Stimulated activated CD4-positive, alpha-beta T cell treated with anti-CD3 and anti-CD28 coated beads, Interleukin-12 subunit alpha, Interleukin-12 subunit beta, amount 100 ng/mL, for 24 hours (primary cell): ENCODE results near the gene MEI4.
"Not testable (repeated sequence)": the region's sequence is repeated elsewhere in the genome, so short reads cannot be mapped to it uniquely, and the experiment has no call there.

Experiments
- DNase-seq, 2 experiments: peaks; one replicate each; pipeline ENCODE4 v3.0.0-alpha.2; 2020; ENCODE audit warnings: low read depth in 2 of 2

Gene MEI4, protein sequence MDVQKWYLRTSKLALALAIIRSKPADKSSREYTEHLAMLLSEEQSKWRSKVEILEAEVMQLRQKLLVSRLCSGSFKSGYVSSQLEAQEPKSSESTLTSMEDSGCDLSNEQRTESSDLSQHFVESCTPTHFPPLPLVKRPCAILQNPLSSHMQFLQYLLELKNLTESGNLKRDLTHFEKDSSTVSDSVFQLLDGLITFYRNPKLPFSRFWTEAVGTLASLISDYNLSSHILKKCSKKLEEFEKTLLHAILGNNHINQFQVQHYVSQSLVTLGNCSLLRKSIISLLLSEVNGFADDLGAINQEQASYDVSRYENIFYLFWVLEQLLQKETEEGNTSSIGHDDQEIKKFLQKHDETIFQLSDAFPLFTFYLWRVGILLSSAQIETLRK

DNA sequence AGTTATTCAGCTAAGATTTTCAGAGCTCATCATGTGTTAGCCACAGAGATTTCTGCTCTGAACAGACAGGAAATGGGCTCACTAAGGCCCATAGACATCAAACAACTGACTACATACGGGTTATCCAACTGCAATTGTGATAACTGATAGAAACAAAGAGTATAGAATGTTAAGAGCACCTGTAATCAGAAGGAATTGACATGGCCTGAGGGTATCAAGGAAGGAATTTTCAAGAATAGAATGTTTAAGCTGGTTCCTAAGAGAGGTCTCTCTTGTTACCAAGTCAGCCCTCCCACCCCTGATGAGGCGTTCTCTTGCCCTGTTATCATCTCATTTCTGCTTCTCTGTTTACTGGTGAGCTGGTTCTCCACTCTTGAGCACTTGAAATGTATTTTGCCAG is at the start of gene MEI4:
MEI4 (plus strand) TSS at position 301 of the 400 bp plus-strand sequence. CDS start 37,633 bp downstream, outside the sequence.
- DNase-seq, result no peak

DNA sequence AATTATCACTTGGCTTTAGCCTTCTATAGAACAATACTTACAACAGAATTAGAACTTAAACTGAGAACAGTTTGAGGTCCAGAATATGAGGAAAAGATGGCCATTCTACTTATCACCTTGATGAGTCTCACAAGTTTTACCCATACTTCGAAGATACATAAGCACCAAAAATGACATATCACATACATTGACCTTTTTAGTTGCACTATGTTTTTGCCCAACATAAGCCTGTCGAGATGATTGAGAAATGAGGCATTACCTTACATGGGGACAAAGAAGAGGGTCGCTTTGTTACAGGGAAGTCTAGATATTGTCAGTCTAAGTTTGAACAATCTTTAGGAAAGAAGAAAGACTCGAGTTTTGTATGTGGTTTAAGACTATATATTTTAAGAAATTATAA is 48.4 kb upstream of the MEI4 start:
- no peak for DNase-seq

DNA sequence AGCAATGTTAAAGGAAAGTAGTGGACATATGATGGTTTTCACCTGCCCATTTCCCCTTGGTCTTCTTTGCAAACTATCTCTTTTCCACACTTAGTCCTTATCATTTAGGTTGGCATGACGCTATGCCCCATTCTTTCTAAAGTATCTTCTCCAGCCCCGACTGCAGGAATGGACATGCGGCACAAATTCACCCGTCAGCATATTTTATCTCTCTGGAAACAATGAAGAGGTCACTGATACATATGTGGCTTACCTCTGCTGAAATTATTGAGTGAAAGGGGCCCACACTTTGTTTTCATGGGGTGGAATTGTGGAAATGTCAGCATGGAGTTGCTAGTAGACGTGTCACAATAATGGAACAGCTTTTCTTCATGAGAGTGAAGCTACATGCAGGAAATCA is 45.8 kb upstream of the MEI4 start:
- DNase-seq, result no peak

DNA sequence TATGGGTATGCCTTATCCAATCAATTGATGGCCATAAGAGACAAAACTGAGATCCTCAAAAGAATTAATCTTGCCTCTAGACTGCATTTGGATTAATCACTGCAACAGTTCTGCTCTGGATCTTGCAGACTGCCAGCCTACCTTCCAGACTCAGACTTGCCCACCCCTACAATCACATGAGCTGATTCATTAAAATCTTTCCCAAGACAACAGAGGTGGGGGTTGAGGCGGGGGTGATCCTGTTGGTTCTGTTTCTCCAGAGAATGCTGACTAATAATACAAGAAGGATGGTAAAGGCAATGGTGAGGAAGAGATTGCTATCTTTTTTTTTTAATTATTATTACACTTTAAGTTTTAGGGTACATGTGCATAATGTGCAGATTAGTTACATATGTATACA is 43.7 kb upstream of the MEI4 start:
- DNase-seq, result no peak

DNA sequence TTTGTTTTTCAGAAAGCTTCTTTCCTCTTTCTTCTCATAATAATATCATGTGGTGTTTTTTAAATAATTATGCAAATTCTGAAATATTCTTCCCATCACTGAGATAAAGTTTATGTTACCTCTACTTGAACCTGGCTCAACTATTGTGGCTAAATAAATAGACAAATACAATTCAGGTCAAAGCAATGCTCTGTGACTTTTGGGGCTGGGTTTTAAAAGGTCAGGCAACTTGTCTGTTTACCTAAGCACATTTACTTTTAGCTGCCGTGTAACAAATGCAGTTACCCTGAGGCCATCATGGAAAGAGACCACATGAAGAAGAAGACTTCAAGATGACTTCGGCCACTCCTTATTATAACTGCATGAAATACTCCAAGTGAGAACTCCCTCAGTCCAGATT is 33.7 kb upstream of the MEI4 start:
- DNase-seq, result no peak

DNA sequence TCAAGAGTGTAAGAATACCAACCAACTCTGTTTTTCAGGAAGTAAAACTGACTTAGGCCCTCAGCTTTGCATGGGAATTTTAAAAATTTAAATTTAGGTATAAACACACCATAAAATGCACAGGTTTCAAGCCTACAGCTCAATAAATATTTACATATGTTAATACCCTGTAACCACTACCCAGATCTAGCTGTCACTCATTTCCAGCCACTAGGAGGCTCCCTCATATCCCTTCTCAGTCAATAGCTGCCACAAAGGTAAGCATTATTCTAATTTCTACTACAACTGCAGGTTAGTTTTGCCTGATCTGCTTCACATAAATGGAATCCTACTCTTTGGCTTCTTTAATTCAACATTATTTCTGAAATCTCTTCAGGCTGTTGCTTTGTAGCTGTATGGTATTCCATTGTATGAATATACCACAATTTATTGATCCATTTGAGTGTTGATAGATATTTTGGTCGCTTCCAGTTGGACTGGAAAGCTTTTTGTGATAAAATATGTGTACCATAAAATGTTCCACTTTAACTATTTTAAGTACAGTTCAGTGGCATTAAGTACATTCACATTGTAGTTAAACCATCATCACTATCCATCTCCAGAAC is 32.5 kb upstream of the MEI4 start:
- DNase-seq, result no peak

DNA sequence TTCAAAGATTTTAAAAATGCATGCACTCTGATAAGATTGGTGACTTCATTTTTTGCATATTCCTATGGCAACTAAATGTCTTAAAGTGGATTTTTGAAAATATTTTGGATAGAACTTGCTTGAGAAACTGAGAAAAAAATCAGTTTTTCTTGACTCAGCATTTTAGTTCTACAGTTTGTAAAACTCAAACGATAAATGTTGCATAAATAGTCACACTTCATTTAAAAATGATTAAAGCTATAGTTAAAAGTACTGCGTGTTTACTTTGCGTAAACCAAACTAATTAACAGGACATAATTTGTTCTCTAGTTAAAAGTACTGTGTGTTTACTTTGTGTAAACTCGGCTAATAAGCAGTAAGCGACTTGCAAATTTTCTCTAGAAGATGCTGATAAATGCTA is 28.3 kb upstream of the MEI4 start:
- DNase-seq, result no peak

DNA sequence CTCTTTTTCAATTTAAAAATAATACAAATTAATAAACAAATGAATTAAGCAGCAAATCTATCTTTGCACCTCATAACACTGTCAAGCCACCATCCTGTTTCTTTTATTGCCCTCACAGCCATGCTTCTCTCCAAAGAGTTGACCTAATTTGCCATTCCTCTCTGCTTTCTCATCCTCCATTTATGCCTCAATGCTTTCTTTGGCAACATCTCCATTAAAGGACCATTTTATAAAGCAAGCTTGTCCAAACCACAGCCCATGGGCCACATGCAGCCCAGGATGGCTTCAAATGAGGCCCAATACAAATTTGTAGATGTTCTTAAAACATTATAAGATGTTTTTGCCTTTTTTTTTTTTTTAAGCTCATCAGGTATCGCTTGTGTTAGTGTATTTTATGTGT is 26.4 kb upstream of the MEI4 start:
- no peak for DNase-seq

DNA sequence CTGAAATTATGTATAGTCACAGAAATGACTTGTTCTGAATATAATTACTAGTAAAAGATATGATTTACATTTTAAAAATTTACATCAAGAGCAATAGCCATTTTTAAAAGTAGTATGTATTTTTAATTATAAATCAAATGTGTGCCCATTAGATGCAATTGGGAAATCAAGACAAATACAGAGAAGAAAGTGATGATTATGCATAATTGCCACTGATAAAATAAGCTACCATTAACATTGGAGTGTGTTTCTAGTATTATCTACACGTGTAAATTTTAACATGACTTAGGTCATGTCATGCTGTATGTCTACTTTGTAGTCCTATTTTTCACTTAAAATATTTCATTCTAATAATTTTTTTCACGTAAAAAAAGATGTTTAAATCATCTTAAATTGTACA is 22.8 kb upstream of the MEI4 start:
- DNase-seq, result no peak

DNA sequence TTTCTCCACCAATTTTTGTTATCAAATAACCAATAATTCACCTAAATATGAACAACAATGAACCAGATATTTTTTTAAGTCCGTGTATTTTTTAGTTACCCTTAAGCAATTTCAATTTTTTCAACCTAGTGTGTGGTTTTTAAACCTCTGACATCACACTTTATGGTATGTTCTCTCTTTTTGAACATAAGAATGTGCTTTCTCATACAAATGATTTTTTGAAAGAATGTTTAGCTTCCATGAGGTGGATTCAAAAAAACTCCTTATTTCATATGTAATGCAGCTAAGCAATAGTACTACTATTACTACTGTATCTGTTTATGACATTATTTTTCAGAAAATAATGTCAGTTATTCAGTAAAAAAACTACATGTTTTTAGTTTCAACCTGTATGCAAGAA is 19.4 kb upstream of the MEI4 start:
- no peak for DNase-seq

DNA sequence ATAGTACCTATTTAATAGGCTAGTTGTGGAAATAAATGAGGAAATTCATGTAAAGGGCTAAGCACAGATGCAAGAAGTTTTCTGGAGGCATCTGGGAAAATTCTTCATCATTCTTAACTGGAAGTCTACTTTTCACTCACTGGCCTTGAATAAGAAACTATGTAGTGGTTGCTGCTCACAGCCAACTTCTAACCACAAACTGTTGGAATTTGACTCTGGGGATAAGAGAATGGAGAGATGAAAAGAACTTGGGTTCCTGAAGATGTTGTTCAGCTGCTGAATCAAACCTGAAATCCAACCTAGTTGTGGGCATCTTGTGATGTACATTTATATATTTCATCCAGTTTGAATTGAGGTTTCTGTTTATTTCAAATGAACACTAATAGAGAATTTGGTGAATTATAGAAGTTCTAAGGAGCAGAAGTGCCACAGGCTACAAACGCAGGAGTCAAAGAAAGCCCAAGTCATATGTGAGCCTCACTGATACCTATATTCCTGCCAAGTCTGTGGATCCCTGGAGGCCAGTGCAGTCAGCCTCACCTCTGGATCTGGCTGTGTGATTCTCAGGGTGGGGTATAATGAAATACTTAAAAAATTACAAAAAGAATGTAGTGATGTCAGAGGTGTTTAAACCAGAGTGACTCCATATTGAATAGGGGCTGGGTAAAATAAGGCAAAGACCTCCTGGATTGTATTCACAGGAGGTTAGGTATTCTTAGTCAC is 18.7 kb upstream of the MEI4 start:
- no peak for DNase-seq

DNA sequence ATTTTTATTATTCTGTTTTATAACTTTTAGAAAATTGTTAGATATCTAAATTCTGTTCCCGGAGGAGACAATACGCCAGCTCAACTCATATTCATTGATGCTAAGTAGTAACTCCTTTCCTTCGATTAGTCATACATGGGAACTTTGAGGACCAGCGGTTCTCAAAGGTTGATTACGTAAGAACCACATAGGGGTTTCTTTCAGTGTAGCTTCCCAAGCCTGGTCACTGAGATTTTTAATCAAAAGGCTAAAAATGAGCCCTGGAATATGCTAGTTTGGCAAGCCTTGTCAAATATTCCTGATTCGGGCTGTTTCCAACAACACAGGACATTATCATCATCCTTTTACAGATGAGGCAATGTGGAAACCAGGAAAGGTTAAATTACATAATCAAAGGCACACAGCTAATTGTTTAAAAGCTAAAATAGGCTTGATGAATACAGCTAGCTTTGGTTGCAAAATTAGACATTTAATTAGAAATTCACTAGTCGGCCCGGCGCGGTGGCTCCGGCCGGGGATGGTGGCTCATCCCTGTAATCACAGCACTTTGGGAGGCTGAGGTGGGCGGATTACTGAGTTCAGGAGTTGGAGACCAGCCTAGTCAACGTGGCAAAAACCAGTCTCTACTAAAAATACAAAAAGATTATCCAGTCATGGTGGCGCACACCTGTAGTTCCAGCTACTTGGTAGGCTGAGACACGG is 14.6 kb upstream of the MEI4 start:
- DNase-seq, result no peak

DNA sequence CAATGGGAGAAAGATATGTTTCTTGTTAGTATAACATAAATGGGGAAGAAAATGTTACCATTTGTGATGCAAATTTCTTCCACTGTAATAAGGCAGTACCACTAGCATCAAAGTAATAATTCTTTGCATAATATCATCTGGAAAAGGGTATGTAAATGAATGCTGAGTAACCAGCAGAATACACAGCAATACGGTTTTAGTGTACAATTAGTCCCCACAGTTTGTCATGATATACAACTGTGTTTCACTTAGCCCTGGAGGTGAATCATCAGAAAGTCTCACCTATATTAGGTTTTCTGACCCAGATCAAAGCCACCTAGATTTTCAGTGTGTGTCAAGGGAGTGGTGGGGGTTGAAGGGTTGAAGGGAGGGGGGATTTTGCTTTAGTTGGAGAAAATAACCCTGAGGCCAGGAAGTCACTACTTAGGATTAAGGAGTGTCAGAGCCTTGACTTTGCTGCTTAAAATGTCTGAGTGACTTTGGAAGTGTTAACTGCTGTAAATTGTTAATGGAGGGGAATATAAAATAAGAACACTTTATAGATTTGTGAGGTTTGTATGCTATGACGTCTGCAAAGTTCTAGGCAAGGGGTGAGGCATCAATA is 8.6 kb upstream of the MEI4 start:
- no peak for DNase-seq

DNA sequence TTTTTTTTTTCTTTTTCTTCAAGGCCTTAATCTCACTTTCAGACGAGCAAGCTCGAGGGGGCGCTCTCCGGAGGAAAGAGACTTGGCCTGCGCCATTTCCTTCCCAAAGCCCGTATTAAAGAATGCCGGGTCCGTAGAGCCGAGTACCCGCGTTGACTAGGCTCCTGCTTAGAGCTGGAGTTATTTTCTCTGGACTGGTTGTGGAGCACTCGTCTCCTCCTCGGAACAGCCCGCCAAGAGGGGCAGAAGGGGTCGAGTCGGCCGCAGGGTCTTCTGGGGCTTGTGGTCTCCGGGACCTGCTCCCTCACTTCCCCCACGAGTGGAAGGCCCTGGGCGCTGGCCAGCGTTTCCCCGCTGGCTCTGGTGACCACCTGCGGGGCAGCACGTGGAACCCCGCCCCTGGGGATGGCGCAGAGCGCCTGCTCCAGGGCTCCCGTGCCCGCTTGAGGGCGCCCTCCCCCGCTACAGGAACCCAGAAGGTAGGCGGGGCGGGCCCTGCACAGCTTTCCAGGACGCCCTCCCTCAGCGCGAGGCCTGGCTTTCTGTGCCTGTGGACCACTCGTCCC is 2.7 kb upstream of the MEI4 start:
- DNase-seq, result no peak

DNA sequence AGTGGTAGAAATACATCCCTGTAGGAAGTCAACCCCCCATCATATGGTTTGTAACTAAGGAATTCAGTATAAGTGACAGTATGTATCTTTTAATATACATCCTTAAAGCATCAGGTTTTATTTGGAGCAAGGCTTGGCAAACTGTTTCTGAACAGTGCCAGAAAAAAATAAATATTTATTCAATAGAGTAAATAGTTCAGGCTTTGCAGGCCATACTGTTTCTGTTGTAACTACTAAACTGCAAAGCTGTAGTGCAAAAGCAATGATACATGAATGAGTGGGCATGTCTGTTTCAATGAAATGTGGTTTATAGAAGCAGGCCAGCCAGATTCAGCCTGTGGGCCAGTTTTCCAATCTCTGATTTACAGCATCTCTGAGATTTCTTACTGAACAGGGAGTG is 977 bp downstream of the MEI4 start:
- DNase-seq, result no peak

DNA sequence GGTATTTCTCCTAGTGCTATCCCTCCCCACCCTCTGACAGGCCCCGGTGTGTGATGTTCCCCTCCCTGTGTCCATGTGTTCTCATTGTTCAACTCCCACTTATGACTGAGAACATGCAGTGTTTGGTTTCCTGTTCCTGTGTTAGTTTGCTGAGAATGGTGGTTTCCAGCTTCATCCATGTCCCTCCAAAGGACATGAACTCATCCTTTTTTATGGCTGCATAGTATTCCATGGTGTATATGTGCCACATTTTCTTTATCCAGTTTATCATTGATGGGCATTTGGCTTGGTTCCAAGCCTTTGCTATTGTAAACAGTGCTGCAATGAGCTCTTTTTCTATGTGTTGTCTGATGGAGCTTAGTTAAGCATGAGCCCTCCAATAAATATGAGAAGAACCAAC is 2.2 kb downstream of the MEI4 start:
- DNase-seq, result not testable (repeated sequence)

DNA sequence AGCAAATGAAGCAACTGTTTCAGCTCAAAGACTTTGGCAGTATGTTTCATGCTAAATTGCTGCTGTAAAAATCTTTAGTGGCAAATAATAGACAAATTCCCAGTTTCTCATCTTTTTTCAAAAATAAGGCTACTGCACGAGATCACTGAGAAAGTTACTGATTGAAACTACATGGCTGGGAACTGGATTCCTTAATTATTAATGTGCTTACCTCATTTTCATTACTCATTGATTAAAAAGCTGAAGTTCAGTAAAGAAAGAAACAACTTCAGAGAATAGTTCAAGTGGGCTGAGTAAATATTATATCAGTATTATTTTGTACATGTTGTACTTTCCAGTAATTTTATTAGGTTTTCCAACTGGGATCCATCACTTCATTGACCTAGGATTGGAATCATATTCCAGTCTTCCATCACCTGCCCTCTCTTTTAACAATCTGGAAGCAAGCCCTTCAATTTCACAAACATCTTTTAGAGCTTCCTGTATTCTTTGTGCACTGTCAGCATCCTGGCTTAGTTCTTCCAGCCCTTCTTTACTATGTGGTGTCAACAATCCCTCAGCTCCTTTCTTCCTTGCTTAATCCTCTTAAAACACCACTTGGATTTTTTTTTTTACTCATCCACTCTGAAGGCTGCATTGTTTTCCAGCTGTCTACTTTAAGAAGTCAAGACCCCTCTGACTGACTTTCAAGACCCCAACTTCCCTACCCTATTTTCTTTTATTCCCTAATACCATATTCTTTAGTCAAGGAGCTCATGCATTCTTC is 4.3 kb downstream of the MEI4 start:
- no peak for DNase-seq

DNA sequence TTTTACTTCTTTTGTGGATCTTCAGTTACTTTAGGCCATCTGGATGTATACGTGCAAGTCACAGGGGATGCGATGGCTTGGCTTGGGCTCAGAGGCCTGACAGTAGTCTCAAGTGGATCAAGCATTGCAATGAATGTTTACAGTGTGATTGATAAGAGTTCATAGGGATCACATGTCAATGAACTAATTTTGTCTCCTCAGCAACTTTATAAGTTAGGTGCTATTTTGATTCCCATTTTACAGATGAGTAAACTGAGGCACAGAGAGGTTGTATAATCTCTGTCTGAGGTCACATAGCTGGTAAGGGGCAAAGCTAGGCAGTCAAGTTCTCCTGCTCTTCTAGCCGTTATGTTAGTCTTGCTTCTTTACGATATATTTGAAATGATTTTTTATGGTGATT is 13.5 kb downstream of the MEI4 start:
- DNase-seq, result no peak

DNA sequence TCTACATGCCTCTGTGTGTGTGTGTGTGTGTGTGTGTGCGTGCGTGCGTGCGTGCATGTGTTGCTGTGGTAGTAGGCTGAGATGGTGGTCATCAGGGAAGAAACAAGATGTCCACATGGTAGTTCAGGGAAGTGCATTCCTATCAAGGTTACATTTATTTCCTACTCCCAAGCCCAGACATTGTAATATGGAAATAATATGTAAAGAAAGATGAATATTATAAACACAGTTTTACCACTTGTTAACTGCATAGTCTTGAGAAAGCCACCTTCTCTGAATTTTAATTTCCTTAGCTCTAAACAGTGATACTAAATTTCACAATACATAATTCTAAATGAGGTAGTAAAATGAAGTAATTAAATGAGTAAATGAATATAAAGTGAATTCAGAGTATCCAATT is 14.0 kb downstream of the MEI4 start:
- DNase-seq, result no peak

DNA sequence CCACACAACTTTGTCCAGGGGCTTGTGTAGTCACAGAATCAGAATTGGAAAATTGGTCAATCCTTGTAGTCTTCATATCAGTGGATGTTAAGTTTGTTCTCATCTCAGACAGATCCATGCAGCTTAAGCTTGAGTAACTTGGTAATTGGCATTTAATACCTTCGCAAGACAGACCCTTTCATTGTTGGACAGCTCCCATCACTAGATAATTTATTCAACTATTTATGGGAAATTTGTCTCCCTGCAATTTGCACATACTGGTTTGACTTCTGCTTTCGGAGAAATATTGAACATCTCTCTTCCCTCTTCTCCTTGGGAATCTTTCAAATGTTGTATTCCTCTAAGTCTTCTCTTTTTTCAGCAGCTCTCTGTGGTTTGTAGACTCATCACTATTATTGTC is 17.1 kb downstream of the MEI4 start:
- no peak for DNase-seq

DNA sequence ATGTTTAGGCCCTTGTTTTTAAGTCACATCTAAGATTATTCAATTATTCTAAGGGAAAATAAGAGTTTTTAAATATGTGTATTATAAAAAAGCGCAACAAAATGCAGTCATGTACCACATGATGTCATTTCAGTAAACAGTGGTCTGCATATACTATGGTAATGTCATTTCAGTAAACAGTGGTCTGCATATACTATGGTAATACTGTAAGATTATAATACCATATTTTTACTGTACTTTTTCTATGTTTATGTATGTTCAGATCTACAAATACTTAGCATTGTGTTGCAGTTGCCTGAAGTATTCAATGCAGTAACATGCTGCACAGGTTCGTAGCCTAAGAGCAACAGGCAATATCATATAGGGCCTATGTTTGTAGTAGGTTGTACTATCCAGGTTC is 21.4 kb downstream of the MEI4 start:
- DNase-seq, result no peak
